Peyer's patch (tissue), 4 donors: Measurements from ENCODE around the gene PTPN14.

Experiments
- CTCF ChIP-seq, 6 experiments: fragments of 450-650 bp in 4 of 6; fragments of 200-600 bp in 2 of 6; sonication (generic) in 1 of 6; IDR thresholded peaks; one replicate each; pipeline ENCODE4 v1.5.1; 2017 to 2019; ENCODE audit warnings: antibody characterized with exemption in 6 of 6, mild to moderate bottlenecking in 3 of 6, moderate library complexity in 1 of 6
- POLR2A ChIP-seq, 2 donors: fragments of 450-650 bp; IDR thresholded peaks; one replicate each; pipeline ENCODE4 v1.5.1; 2017; ENCODE audit warnings: antibody characterized with exemption in 2 of 2, mild to moderate bottlenecking in 2 of 2, moderate library complexity in 2 of 2

- TF ChIP-seq CTCF (IDR thresholded peaks at IDR 0.05) (peak in 5 of 6 experiments; percentile 40 to 67 (median 60)), POLR2A (IDR thresholded peaks at IDR 0.05) (no peak)
Measured at GRCh38 chr1:214584805-214585766, 33.7 kb upstream of the PTPN14 start.
